HEK293T (cell line): ENCODE measurements around the gene LARGE1.

Source experiments
- BHLHE40 ChIP-seq: fragments of 450-650 bp; IDR thresholded peaks from 2 replicates; pipeline ENCODE4 v1.6.1; 2016; ENCODE audit warnings: mild to moderate bottlenecking, moderate library complexity, borderline replicate concordance
- ELF4 ChIP-seq: fragments of 450-650 bp; IDR thresholded peaks from 2 replicates; pipeline ENCODE4 v1.6.1; 2017; ENCODE audit warnings: antibody characterized with exemption
- FOXK2 ChIP-seq: fragments of 450-650 bp; IDR thresholded peaks from 2 replicates; pipeline ENCODE4 v1.6.1; 2016; ENCODE audit warnings: mild to moderate bottlenecking
- FOXM1 ChIP-seq: fragments of 450-650 bp; IDR thresholded peaks from 2 replicates; pipeline ENCODE4 v1.6.1; 2017; ENCODE audit warnings: mild to moderate bottlenecking, borderline replicate concordance
- SP1 ChIP-seq: fragments of 450-650 bp; IDR thresholded peaks from 2 replicates; pipeline ENCODE4 v1.6.1; 2017
- TARDBP ChIP-seq: fragments of 450-650 bp; IDR thresholded peaks from 2 replicates; pipeline ENCODE4 v1.6.1; 2016
- ZNF384 ChIP-seq: fragments of 450-650 bp; IDR thresholded peaks from 2 replicates; pipeline ENCODE4 v1.6.1; 2016

- no peak for TF ChIP-seq FOXM1
- no peak for TF ChIP-seq ZNF384
- TF ChIP-seq SP1, result no peak
- no peak for TF ChIP-seq BHLHE40
- no peak for TF ChIP-seq TARDBP
- no peak for TF ChIP-seq FOXK2
- no peak for TF ChIP-seq ELF4
Measured at GRCh38 chr22:33909075-33909458, 11.2 kb downstream of the LARGE1 start.
